Muscle of leg (tissue), 11 donors: Measurements from ENCODE around the gene SBK3. TPM values are rescaled to one million over a fixed set of nuclear protein-coding genes. Genes with fewer than 3 reads are reported as not detected.
"Not testable (repeated sequence)": the region's sequence is repeated elsewhere in the genome, so short reads cannot be mapped to it uniquely, and the experiment has no call there.

Source experiments
- DNase-seq: peaks from one replicate; pipeline ENCODE4 v3.0.0; 2013
- H3K27ac ChIP-seq: one replicate; pipeline ENCODE4 v1.5.1; 2013; ENCODE audit warnings: mild to moderate bottlenecking, low read length, control low read depth
- H3K27me3 ChIP-seq: one replicate; pipeline ENCODE4 v1.6.1; 2013; ENCODE audit warnings: low read length; ENCODE audit not compliant: control insufficient read depth, insufficient read depth
- H3K36me3 ChIP-seq: one replicate; pipeline ENCODE4 v1.6.1; 2013; ENCODE audit warnings: low read length; ENCODE audit not compliant: control insufficient read depth, insufficient read depth
- H3K4me1 ChIP-seq: one replicate; pipeline ENCODE4 v1.6.1; 2013; ENCODE audit warnings: low read length; ENCODE audit not compliant: control insufficient read depth, insufficient read depth
- H3K4me3 ChIP-seq: one replicate; pipeline ENCODE4 v1.5.1; 2013; ENCODE audit warnings: low read length, control low read depth
- H3K9me3 ChIP-seq: replicated peaks from 2 replicates; pipeline ENCODE4 v1.6.1; 2013; ENCODE audit warnings: low read depth, low read length; ENCODE audit not compliant: control insufficient read depth
- WGBS: methylation state at CpG from one replicate; pipeline ENCODE4 v1.1.5; 2013; ENCODE audit warnings: missing lambda C conversion rate; ENCODE audit not compliant: insufficient coverage; 5-methylcytosine and 5-hydroxymethylcytosine counted together
- polyA plus RNA-seq, 8 donors: library from polyadenylated mRNA; unstranded; fragments of 120-200 nt; gene quantifications; one replicate each; pipeline versions ENCODE4 v1.2.1 to v1.2.3, GENCODE V29; 2013; ENCODE audit warnings: inconsistent platforms in 1 of 8, low replicate concordance in 1 of 8; ENCODE audit not compliant: insufficient read length in 8 of 8, insufficient read depth in 1 of 8
- total RNA-seq: library from RNA; stranded (reverse); fragments of 120-200 nt; gene quantifications from one replicate; pipeline ENCODE4 v1.2.4, GENCODE V29; 2013

The SBK3 gene
- total and polyA plus RNA-seq, 9 donors, result 0.10 to 0.29 (median 0.14) TPM; not detected in 3

DNA sequence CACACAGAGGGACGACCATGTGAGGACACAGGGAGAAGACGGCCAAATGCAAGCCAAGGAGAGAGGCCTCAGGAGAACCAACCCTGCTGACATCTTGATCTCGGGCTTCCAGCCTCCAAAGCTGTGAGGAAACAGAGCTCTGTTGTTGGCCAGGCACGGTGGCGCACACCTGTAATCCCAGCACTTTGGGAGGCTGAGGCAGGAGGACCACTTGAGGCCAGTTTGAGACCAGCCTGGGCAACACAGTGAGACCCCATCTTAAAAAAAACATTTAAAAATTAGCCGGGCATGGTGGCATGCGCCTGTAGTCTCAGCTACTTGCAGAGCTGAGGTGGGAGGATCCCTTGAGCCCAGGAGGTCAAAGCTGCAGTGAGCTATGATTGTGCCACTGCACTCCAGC is 11.1 kb downstream of the SBK3 start:
- not testable (repeated sequence) for DNase-seq, H3K27me3 ChIP-seq, H3K4me3 ChIP-seq, H3K27ac ChIP-seq, H3K36me3 ChIP-seq, H3K9me3 ChIP-seq
- 78% methylated on average over 5 of the region's 7 CpGs for WGBS
- H3K4me1 ChIP-seq, result peaks cover 27% of the 10 kb centered on the region

DNA sequence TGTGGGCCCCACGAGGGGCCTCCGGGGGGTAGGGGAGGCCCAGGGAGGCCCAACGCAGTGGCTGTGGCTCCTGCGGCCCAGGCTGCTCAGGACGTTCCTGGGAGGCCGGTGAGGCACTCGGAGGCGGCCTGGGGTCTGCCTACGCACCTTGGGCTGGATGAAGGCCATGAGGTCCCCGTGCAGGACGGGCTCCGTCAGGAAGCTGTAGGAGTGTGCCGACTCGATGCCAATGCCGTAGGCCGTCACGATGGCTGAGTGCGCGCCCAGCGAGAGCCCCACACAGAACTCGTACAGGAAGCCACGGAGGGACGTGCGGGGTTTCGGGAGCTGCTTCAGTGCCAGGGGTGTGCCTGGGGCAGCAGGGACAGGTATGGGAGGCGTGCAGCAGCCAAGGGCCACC is 14.3 kb downstream of the SBK3 start:
- 83% methylated on average over 25 of the region's 26 CpGs for WGBS
- Histone ChIP-seq H3K27me3 (peaks cover 7% of the 10 kb centered on the region), H3K4me3 (no peak overlapping the region), H3K4me1 (peaks cover 22% of the 10 kb centered on the region), H3K9me3 (no peaks in the 10 kb centered on the region), H3K36me3 (no peaks in the 10 kb centered on the region), H3K27ac (no peak overlapping the region)
- DNase-seq, result no peak

- WGBS, result 80% methylated on average over 55 of the region's 56 CpGs
- peaks cover 9% of the 10 kb centered on the region for H3K27me3 ChIP-seq
- no peak for DNase-seq
- H3K4me1 ChIP-seq, result peaks cover 26% of the 10 kb centered on the region
- H3K27ac ChIP-seq, result no peak overlapping the region
- H3K36me3 ChIP-seq, result no peaks in the 10 kb centered on the region
- H3K9me3 ChIP-seq, result no peaks in the 10 kb centered on the region
- no peak overlapping the region for H3K4me3 ChIP-seq
Measured at GRCh38 chr19:55529636-55530234, 15.6 kb downstream of the SBK3 start.

DNA sequence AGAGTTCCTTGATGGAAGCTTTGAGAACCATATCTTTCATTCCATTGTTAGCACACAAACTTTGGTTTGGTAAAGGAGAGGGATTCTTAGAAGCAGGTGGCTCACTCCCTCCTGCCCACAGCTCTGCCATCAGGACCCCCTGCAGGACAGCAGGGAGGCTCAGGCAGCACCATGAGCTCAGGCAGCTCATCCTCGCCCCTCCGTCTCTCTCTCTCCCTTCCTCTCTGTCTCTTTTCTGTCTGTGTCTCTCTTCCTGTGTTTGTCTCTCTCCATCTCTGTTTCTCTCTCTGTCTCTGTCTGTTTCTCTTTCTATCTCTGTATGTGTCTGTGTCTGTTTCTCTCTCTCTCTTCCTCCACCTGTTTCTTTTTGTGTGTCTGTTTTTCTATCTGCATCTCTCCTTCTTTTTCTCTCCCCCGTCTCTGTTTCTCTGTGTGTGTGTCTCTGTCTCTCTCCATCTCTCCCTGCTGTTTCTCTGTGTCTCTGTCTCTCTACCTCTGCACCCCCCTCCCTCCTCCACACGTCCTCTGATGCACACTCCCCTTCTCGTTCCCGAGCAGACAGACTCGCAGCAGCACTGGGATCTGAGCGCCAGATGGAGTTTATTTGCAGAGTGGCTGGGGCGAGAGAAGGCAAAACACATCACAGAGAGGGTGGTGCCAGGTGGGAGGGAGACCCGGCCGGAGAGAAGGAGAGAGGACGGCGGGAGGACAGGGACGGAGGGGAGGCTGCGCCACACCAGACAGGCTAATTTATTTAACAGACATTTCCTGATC is 17.1 kb downstream of the SBK3 start:
- no peaks in the 10 kb centered on the region for H3K9me3 ChIP-seq
- WGBS, result 4% methylated on average over 5 of the region's 15 CpGs
- no peak overlapping the region for H3K27ac ChIP-seq
- DNase-seq, result peak; percentile 57
- no peaks in the 10 kb centered on the region for H3K36me3 ChIP-seq
- H3K4me1 ChIP-seq, result peaks cover 26% of the 10 kb centered on the region
- no peak overlapping the region for H3K4me3 ChIP-seq
- peaks cover 9% of the 10 kb centered on the region for H3K27me3 ChIP-seq

GRCh38 chr19:55527197-55528029 is 17.9 kb downstream of the SBK3 start:
- H3K4me3 ChIP-seq, result no peak overlapping the region
- 82% methylated on average over 22 of the region's 22 CpGs for WGBS
- H3K27me3 ChIP-seq, result peaks cover 9% of the 10 kb centered on the region
- no peak for DNase-seq
- no peaks in the 10 kb centered on the region for H3K9me3 ChIP-seq
- no peak overlapping the region for H3K27ac ChIP-seq
- no peaks in the 10 kb centered on the region for H3K36me3 ChIP-seq
- H3K4me1 ChIP-seq, result peaks cover 26% of the 10 kb centered on the region

- H3K27me3 ChIP-seq, result peaks cover 9% of the 10 kb centered on the region
- no peaks in the 10 kb centered on the region for H3K9me3 ChIP-seq
- H3K4me1 ChIP-seq, result peaks cover 35% of the 10 kb centered on the region
- 31% methylated on average over 29 of the region's 35 CpGs for WGBS
- H3K27ac ChIP-seq, result peak overlapping the region; percentile 38
- H3K36me3 ChIP-seq, result no peaks in the 10 kb centered on the region
- no peak overlapping the region for H3K4me3 ChIP-seq
- peak; percentile 90 for DNase-seq
Measured at GRCh38 chr19:55526216-55527196, 18.8 kb downstream of the SBK3 start.

DNA sequence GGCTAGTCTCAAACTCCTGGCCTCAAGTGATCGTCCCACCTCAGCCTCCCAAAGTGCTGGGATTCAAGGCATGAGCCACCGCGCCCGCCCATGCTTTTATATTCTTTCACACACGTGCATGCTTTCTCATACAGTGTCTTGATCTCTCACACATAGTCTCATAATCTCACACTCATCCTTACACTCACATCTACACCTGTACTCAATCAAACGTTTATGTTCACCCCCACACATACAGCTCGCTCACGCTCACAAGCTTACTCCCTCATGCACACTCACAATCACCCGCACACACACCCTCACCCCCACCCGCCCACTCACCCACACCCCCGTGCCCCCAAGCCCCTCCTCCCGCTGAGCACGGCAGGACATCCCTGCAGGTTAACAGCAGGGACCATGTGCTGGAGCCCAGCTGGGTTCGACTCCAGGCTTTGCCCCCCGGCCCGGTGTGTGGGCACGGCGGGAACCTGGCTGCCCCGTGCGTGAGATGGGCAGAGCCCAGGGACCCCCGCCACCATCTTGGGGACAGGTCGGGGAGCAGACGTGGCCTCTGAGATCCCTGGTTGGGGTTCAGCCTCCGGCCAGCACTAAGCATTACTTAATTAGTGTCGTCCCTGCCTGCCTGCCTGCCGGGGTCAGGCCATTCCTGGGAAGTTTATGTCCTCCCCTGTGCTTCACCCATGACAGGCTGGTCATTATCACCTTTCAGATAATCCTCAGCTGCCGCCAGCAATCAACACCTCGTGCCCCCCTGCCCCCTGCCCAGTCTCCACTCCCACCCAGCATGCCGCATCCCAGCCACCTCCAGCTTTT is 19.8 kb downstream of the SBK3 start:
- H3K4me1 ChIP-seq, result peaks cover 43% of the 10 kb centered on the region
- no peak overlapping the region for H3K4me3 ChIP-seq
- no peaks in the 10 kb centered on the region for H3K9me3 ChIP-seq
- no peaks in the 10 kb centered on the region for H3K36me3 ChIP-seq
- H3K27me3 ChIP-seq, result peaks cover 9% of the 10 kb centered on the region
- DNase-seq, result peak; percentile 54
- H3K27ac ChIP-seq, result peak overlapping the region; percentile 38
- WGBS, result 27% methylated on average over 19 of the region's 29 CpGs

DNA sequence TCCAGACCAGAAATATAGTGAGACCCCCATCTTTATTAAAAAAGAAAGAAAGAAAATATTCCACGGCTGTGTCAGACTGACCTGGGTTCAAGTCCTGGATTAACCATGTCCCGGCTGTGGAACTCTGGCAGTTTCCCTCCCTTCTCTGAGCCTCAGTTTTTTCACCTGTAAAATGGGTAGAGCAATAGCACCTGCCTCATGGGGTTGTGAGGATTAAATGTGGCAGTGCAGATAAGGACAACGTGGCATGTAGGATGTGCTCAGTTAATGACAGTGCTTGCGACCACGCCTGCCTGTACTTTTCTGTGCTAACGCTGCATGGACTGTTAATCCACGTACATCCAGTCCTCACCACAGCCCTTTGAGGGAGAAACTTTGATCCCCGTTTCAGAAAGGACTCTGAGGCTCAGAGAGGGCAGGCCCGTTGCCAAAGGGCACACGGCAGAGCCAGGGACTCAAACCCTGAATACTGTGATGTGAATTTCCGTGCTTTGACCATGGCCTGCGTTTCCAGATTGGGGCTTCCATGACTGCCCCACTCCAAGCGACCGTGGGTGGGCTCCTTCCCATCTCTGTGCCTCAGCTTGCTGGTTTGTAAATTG is 24.6 kb downstream of the SBK3 start:
- Histone ChIP-seq H3K36me3 (peaks cover 3% of the 10 kb centered on the region), H3K9me3 (no peaks in the 10 kb centered on the region), H3K4me3 (no peak overlapping the region), H3K27me3 (peaks cover 3% of the 10 kb centered on the region), H3K4me1 (peaks cover 31% of the 10 kb centered on the region), H3K27ac (no peak overlapping the region)
- WGBS, result 67% methylated on average over 12 of the region's 14 CpGs
- DNase-seq, result no peak
